Hepatocyte (in vitro differentiated cells): ENCODE data around the gene ANXA9. TPM values are rescaled to one million over a fixed set of nuclear protein-coding genes. Genes with fewer than 3 reads are reported as not detected.

Source experiments
- DNase-seq: peaks from one replicate; pipeline ENCODE4 v3.0.0-alpha.2; 2016; ENCODE audit warnings: low spot score
- H2AFZ ChIP-seq: fragments of 200-600 bp; sonication (generic); 2 replicates; pipeline ENCODE4 v1.6.0; 2016; ENCODE audit warnings: antibody characterized with exemption, mild to moderate bottlenecking
- H3K27ac ChIP-seq: fragments of 200-600 bp; sonication (generic); 2 replicates; pipeline ENCODE4 v1.5.1; 2016; ENCODE audit warnings: mild to moderate bottlenecking
- H3K27me3 ChIP-seq: fragments of 200-600 bp; sonication (generic); 2 replicates; pipeline ENCODE4 v1.6.1; 2016
- H3K36me3 ChIP-seq: fragments of 200-600 bp; sonication (generic); replicated peaks from 2 replicates; pipeline ENCODE4 v1.5.1; 2016; ENCODE audit warnings: low read depth; ENCODE audit not compliant: insufficient read depth
- H3K4me1 ChIP-seq: fragments of 200-600 bp; sonication (generic); 2 replicates; pipeline ENCODE4 v1.5.1; 2016; ENCODE audit warnings: mild to moderate bottlenecking, moderate library complexity; ENCODE audit not compliant: insufficient read depth
- H3K4me2 ChIP-seq: fragments of 200-600 bp; sonication (generic); 2 replicates; pipeline ENCODE4 v1.6.0; 2016
- H3K4me3 ChIP-seq: fragments of 200-600 bp; sonication (generic); 2 replicates; pipeline ENCODE4 v1.5.1; 2016; ENCODE audit warnings: mild to moderate bottlenecking
- H3K79me2 ChIP-seq: fragments of 200-600 bp; sonication (generic); 2 replicates; pipeline ENCODE4 v1.6.0; 2017; ENCODE audit warnings: mild to moderate bottlenecking
- H3K9me2 ChIP-seq: fragments of 200-600 bp; sonication (generic); replicated peaks from 2 replicates; pipeline ENCODE4 v1.6.0; 2017; ENCODE audit warnings: mild to moderate bottlenecking; ENCODE audit not compliant: insufficient read depth
- H3K9me3 ChIP-seq: fragments of 200-600 bp; sonication (generic); 2 replicates; pipeline ENCODE4 v1.5.1; 2016; ENCODE audit warnings: low read depth, mild to moderate bottlenecking
- H4K20me1 ChIP-seq: fragments of 200-600 bp; sonication (generic); 2 replicates; pipeline ENCODE4 v1.6.0; 2016; ENCODE audit warnings: mild to moderate bottlenecking; ENCODE audit not compliant: insufficient read depth, poor library complexity, severe bottlenecking
- EZH2 ChIP-seq: fragments of 200-600 bp; sonication (generic); IDR thresholded peaks from 2 replicates; pipeline ENCODE4 v1.6.1; 2016; ENCODE audit warnings: antibody characterized with exemption, mild to moderate bottlenecking, borderline replicate concordance
- EZH2phosphoT487 ChIP-seq: fragments of 200-600 bp; sonication (generic); IDR thresholded peaks from one replicate; pipeline ENCODE4 v1.6.1; 2018; ENCODE audit warnings: antibody characterized with exemption, mild to moderate bottlenecking, low read depth, moderate library complexity; ENCODE audit not compliant: unreplicated experiment, severe bottlenecking
- WGBS: methylation state at CpG from one replicate; pipeline ENCODE4 v1.1.6; 2016; ENCODE audit warnings: low lambda C conversion rate; ENCODE audit errors: missing lambda C conversion rate; 5-methylcytosine and 5-hydroxymethylcytosine counted together
- polyA plus RNA-seq: library from polyadenylated mRNA; unstranded; fragments of >200 nt; fragmentation: Nextera tagmentation; extraction: Ambion mirVana; gene quantifications from 2 replicates; pipeline ENCODE4 v1.2.1, GENCODE V29; 2016
- total RNA-seq: library from RNA; depleted of rRNA; stranded (reverse); fragments of >200 nt; gene quantifications from 2 replicates; pipeline ENCODE4 v1.2.3, GENCODE V29; 2014
- TF ChIP-seq, protein P1 (sequence below): fragments of 200-600 bp; sonication (generic); IDR thresholded peaks from 2 replicates; pipeline ENCODE4 v1.5.1; 2016; ENCODE audit warnings: antibody characterized with exemption, mild to moderate bottlenecking; ENCODE audit not compliant: poor library complexity

Gene ANXA9
- total and polyA plus RNA-seq, 2 experiments from 2014 or later, result 7.9 to 8.8 TPM

DNA sequence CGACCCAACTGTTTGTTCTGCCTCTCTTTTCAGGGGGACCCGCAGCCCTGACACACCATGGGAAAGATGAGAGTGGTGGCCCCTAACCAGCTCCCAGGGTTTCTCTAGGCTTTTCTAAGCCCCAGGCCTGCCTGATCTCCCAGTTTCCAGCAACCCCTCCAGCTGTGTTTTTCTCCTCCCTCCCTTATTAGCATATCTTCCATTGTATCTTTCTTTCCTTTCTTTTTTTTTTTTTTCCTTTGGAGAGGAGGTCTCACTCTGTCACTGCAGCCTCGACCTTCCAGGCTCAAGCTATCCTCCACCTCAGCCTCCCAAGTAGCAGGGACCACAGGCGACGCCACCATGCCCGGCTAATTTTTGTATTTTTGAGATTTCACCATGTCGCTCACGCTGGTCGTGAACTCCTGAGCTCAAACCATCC, 5.7 kb upstream of the ANXA9 start:
- peak overlapping the region; percentile 28 for H3K4me2 ChIP-seq
- H3K9me3 ChIP-seq, result no peaks in the 10 kb centered on the region
- no peak overlapping the region for H2AFZ ChIP-seq
- H3K36me3 ChIP-seq, result no peaks in the 10 kb centered on the region
- H4K20me1 ChIP-seq, result peaks cover 4% of the 10 kb centered on the region
- no peaks in the 10 kb centered on the region for H3K9me2 ChIP-seq
- DNase-seq, result no peak
- H3K4me1 ChIP-seq, result peaks cover 58% of the 10 kb centered on the region
- TF ChIP-seq, protein P1, sequence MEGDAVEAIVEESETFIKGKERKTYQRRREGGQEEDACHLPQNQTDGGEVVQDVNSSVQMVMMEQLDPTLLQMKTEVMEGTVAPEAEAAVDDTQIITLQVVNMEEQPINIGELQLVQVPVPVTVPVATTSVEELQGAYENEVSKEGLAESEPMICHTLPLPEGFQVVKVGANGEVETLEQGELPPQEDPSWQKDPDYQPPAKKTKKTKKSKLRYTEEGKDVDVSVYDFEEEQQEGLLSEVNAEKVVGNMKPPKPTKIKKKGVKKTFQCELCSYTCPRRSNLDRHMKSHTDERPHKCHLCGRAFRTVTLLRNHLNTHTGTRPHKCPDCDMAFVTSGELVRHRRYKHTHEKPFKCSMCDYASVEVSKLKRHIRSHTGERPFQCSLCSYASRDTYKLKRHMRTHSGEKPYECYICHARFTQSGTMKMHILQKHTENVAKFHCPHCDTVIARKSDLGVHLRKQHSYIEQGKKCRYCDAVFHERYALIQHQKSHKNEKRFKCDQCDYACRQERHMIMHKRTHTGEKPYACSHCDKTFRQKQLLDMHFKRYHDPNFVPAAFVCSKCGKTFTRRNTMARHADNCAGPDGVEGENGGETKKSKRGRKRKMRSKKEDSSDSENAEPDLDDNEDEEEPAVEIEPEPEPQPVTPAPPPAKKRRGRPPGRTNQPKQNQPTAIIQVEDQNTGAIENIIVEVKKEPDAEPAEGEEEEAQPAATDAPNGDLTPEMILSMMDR, result no peak
- TF ChIP-seq EZH2phosphoT487 (no peak), EZH2 (no peak)
- 86% methylated on average over 9 of the region's 9 CpGs for WGBS
- H3K27ac ChIP-seq, result peak overlapping the region; percentile 94
- H3K79me2 ChIP-seq, result peaks cover 37% of the 10 kb centered on the region
- H3K27me3 ChIP-seq, result no peaks in the 10 kb centered on the region
- H3K4me3 ChIP-seq, result no peak overlapping the region

- WGBS, result 56% methylated on average over 11 of the region's 11 CpGs
- Histone ChIP-seq H4K20me1 (peaks cover 4% of the 10 kb centered on the region), H3K79me2 (peaks cover 30% of the 10 kb centered on the region), H2AFZ (no peak overlapping the region), H3K27ac (peak overlapping the region; percentile 94), H3K4me2 (peak overlapping the region; percentile 28), H3K4me3 (no peak overlapping the region), H3K4me1 (peaks cover 58% of the 10 kb centered on the region), H3K9me2 (no peaks in the 10 kb centered on the region), H3K9me3 (no peaks in the 10 kb centered on the region), H3K36me3 (no peaks in the 10 kb centered on the region), H3K27me3 (no peaks in the 10 kb centered on the region)
- DNase-seq, result peak; percentile 76
- no peak for TF ChIP-seq EZH2phosphoT487
- TF ChIP-seq, protein P1, result no peak
- TF ChIP-seq EZH2, result no peak
Measured at GRCh38 chr1:150976879-150977694, 5.0 kb upstream of the ANXA9 start.

DNA sequence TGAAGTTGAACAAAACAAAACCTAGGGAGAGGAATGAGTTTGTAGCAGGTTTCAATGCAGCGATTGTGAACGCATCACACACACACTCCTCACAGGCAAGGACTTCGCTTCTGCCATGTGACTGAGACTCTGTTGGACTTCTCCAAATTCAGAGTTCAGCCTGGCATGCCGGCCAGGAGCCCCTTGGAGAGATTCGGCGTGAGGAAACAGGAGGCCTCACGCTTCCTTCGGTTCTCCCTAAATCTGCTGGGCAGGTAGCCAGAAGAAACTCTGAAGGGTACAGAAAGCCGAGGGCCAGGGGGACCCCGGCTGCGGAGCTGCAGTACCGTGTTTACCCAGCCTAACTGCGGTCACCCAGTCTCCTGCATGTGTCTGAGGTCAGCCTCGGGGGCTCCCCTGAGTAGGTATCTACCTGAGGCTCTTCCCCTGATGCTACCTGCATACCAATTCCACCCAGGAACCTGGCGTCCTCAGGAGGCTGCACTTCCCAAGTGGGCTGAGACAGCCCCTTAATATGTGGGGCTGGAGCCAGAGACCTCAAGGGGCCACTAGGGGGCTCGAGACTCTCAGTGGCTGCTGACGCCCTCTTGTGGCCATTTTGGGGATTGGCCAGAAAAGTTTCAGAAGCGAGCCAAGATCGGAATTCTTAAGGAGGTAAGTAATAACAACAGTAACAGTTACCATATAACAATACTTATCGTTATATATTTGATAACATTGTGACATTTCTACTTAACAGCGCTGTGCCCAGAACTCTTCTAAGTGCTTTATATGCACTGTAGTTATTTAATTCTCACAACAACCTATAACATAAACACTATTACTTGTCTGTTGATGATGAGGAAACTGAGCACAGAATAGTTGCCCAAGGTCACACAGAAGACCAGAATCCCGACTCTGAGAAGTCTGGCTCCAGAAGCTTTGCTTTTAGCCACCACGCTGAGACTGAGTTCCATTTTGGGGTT, 2.7 kb upstream of the ANXA9 start:
- H3K27ac ChIP-seq, result no peak overlapping the region
- H2AFZ ChIP-seq, result peak overlapping the region; percentile 26
- peak overlapping the region; percentile 60 for H3K4me2 ChIP-seq
- peak; percentile 94 for DNase-seq
- 41% methylated on average over 23 of the region's 23 CpGs for WGBS
- H3K36me3 ChIP-seq, result no peaks in the 10 kb centered on the region
- H4K20me1 ChIP-seq, result no peaks in the 10 kb centered on the region
- TF ChIP-seq, protein P1, result peak; percentile 100
- no peak for TF ChIP-seq EZH2phosphoT487
- TF ChIP-seq EZH2, result no peak
- H3K79me2 ChIP-seq, result peaks cover 10% of the 10 kb centered on the region
- no peaks in the 10 kb centered on the region for H3K9me2 ChIP-seq
- H3K4me3 ChIP-seq, result no peak overlapping the region
- no peaks in the 10 kb centered on the region for H3K9me3 ChIP-seq
- no peaks in the 10 kb centered on the region for H3K27me3 ChIP-seq
- H3K4me1 ChIP-seq, result peaks cover 57% of the 10 kb centered on the region
